OCI-M1 (cell line): ENCODE measurements around the gene RGS7.

Experiments used
- DNase-seq: peaks from one replicate; lab custom pipeline; 2025; lab: John Stamatoyannopoulos, UW

The RGS7 gene

DNA sequence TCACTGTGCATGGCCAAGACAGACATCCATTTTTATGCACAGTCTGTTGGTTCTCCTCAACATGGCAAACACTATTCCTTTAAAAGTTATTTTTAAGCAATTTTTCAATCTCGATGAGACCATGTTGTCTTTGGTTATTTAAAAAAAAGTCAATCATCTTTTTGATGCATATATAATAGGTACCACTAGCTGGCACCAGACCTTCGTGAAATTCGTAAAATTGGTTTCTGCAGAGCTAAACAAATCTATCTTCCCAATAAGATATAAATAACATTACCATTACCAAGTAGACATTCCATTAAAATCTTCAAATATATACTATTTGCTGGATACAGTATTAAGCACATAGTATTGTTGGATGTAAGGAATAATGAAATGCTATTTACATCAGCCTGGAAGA is 525.1 kb downstream of the RGS7 start:
- DNase-seq = peak; percentile 9

GRCh38 chr1:240831191-240831631 is 525.8 kb downstream of the RGS7 start:
- no peak for DNase-seq

- no peak for DNase-seq
Observed at GRCh38 chr1:240829487-240829886, 527.5 kb downstream of the RGS7 start.

DNA sequence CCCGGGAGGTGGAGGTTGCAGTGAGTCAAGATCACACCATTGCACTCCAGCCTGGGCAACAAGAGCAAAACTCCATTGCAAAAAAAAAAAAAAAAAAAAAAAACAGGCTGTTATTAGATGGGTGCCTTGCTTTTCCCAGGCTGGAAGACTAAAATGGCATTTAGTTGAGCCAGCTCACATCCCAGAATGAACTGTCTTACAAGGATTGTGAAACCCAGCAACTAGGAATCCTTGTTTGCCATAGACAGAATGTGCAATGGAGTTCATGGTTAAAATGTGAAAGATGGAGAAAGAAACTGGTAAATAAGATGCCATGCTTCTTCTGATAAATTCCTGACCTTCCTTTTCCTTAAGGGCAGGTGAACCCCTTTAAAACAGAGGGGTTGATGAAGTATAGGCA is 529.2 kb downstream of the RGS7 start:
- no peak for DNase-seq

DNA sequence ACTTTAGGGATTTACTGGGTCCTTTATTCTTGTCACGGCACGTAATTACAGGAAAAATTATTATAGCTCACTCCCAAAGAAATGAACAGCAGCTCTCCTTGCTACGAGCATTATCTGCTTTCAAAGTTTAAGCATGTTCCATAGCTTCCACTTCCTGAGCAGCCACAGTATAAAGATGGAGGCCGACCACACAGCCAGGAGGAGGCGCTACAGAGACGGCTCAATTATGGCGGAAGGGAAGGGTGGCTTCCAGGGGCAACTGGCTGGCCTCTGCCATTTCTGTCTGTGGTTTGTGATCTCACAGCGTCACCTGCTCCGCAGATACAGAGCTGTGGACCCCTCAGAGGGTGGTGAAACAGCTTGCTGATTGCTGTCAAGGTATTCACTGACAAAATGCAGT is 532.8 kb downstream of the RGS7 start:
- DNase-seq = no peak

GRCh38 chr1:240823357-240823756 is 533.6 kb downstream of the RGS7 start:
- DNase-seq = no peak

DNA sequence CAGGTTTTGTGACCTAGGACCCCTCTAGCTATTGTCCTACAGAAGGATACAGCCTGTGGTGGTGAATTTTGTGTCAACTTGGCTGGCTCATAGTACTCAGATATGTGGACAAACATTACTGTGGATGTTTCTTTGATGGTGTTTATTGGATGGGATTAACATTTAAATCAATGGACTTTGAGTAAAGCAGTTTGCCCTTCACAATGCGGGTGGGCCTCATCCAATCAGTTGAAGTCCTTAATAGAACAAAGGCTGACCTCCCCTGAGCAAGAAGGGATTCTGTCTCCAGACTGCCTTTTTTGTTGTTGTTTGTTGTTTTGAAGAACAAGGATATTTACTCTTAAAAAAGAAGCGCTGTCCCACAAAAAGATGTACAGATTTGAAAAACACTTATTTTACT is 535.1 kb downstream of the RGS7 start:
- DNase-seq = no peak

GRCh38 chr1:240820816-240821215 is 536.2 kb downstream of the RGS7 start:
- DNase-seq = no peak

- no peak for DNase-seq
Observed at GRCh38 chr1:240816472-240816871, 540.5 kb downstream of the RGS7 start.

DNA sequence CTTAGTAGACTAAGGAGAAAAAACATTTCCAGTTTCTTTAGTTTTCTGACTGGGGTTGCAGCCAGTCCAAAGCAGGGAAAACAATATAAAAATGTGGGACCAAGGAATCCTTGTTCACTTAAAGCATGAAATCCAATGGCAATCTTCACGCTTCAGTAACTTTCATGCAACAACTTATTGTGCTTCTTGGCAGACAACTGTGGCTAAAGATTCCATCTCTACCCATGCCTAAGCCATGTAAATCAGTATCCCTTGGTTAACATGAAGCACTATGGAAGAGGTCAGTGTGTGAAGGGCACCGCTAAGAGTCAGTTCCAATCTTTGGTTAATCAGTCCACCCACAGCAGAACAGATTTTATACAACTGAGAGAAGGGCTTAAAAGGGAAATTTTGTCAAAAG is 543.3 kb downstream of the RGS7 start:
- no peak for DNase-seq

- DNase-seq = no peak
Observed at GRCh38 chr1:240811256-240811655, 545.7 kb downstream of the RGS7 start.

DNA sequence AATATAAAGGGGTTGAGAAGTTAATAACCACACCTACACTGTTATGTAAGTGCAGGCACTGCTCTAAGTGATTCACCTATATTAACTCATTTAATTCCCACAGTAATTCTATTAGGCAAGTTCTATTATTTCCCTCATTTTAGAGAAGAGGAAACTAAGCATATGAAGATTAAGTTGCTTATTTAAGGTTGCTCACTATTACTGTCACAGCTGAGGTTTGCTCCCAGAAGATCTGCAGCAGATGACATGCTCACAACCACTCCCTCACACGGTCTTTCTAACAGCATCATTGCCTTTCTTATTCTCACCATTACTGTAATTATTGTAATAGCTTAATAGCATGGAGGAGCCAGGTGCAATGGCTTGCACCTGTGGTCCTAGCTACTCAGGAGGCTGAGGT is 548.6 kb downstream of the RGS7 start:
- DNase-seq = no peak

DNA sequence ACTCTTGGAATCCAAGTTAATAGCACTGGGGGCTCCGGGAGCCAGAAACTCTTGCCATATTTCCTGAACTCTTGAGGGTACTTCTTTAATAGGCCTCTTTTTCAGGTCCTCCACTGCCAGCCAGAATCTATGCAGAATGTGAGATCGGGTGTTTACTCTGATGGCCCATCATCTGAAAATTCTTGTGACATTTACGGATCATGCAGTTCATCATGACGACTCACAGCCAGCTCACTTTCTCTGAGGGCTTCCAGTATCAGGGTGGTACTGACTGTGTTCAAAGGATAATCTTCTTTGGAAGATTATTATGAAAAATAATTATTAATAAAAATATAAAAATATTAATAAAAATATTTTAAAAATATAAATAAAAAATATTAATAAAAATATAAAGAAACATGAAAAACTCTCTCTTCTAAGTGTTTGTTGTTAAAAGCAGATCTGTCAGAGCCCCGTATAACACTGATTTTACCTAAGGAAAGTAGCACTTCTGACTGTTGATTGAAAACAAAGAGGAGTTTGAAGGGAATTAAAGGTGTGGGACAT is 550.7 kb downstream of the RGS7 start:
- no peak for DNase-seq

DNA sequence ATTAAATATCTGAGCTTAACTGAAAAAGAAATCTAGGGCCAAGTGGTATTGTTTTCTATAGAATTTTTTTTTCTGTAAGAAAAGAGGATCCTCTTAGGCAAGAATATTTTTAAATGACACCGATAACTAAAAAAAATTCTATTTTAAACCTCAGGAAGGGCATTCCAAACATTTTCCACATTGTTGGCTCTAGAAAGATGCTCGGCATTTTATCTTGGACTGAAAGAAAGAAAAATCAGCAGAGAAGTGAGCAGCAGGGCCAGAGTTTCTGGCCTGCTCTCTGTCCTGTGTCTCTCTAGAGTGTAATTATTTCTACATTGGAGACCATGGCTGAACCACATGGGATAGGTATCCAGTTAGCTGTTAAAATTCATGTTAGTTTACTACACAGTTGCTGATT is 552.5 kb downstream of the RGS7 start:
- DNase-seq = no peak

GRCh38 chr1:240803151-240803550 is 553.9 kb downstream of the RGS7 start:
- no peak for DNase-seq

- DNase-seq = no peak
Observed at GRCh38 chr1:240802271-240802670, 554.7 kb downstream of the RGS7 start.

DNA sequence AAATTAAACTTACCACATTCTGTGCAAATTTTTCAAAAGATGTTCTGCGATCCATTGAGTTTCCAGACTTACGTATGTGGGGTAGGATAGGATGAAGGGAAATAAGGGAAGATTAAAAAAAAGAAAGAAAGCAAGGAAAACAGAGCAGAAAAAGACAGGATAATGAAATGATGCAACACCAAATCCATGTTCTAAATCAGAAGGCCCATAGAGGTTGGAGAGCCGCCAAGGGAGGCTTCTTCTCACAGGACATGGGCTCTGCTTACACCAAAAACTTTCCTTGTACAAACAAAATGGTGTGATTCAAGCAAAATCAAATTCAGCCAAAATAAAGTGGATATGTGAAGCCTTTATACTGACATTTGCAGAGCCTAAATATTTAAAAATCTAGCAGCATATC is 555.6 kb downstream of the RGS7 start:
- no peak for DNase-seq

GRCh38 chr1:240800291-240800690 is 556.7 kb downstream of the RGS7 start:
- DNase-seq = no peak

- no peak for DNase-seq
Observed at GRCh38 chr1:240797050-240797449, 560.0 kb downstream of the RGS7 start.

- DNase-seq = no peak
Observed at GRCh38 chr1:240794046-240794843, 562.8 kb downstream of the RGS7 start.

- DNase-seq = no peak
Observed at GRCh38 chr1:240792915-240793529, 564.0 kb downstream of the RGS7 start.

- DNase-seq = no peak
Observed at GRCh38 chr1:240790856-240791255, 566.1 kb downstream of the RGS7 start.

- no peak for DNase-seq
Observed at GRCh38 chr1:240786880-240787279, 570.1 kb downstream of the RGS7 start.

DNA sequence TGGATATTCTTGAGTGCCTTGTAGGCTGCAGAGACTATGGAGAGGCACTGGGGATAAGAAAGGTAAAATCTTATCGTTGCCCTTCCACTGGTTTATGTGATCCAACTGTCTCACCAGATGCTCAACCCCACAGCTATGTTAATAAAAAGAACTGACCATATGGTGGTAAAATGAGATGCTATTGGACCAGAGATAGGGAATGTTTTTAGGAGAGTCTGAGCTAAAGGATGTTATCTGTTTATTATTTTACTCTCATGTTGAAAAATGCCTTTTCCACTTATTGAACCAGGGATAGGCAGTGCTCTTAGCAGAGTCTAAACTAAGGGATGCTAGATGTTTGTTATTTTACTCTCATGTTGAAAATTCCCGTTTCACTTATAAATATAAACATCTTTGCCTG is 572.2 kb downstream of the RGS7 start:
- no peak for DNase-seq
